ENCODE results near the gene PKD2L1.
"Not testable (repeated sequence)": the region's sequence is repeated elsewhere in the genome, so short reads cannot be mapped to it uniquely, and the experiment has no call there.

PKD2L1 gene

GRCh38 chr10:100330079-100330478, at the start of gene PKD2L1:
Gene PKD2L1 (minus strand): TSS chr10:100330228. CDS start chr10:100330103, 125 bp downstream.
- no peak for DNase-seq (ENCODE audit: low read depth in 1 of 2, low spot score in 1 of 2)

GRCh38 chr10:100377830-100378229, 47.8 kb upstream of the PKD2L1 start:
- no peak for DNase-seq (ENCODE audit: low read depth in 1 of 2, low spot score in 1 of 2)

- not testable (repeated sequence) for DNase-seq (ENCODE audit: low read depth in 1 of 2, low spot score in 1 of 2)
Observed at GRCh38 chr10:100376656-100377055, 46.6 kb upstream of the PKD2L1 start.

GRCh38 chr10:100374677-100375353, 44.8 kb upstream of the PKD2L1 start:
- not testable (repeated sequence) for DNase-seq (ENCODE audit: low read depth in 1 of 2, low spot score in 1 of 2)

DNA sequence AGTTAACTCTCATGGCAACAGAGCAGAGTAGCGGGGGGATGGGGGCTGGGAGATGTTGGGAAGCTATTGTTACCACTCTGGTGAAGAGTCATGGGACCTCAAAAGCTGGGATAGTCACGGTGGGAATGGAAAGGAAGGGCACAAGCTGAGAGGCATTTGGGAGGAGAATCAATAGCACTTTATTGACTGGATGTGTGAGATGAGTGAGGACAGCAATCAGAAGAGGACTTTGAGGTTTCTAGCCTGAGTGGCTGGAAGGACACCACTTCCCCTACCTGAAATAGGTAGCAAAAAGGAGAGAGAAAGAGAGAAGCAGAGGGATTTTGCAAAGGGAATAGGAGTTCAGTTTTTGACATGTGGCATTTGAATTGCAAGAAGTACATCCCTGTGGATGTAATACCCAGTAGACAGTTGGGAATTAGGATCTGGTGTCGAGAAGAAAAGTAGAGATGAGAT, 44.2 kb upstream of the PKD2L1 start:
- no peak for DNase-seq (ENCODE audit: low read depth in 1 of 2, low spot score in 1 of 2)

DNA sequence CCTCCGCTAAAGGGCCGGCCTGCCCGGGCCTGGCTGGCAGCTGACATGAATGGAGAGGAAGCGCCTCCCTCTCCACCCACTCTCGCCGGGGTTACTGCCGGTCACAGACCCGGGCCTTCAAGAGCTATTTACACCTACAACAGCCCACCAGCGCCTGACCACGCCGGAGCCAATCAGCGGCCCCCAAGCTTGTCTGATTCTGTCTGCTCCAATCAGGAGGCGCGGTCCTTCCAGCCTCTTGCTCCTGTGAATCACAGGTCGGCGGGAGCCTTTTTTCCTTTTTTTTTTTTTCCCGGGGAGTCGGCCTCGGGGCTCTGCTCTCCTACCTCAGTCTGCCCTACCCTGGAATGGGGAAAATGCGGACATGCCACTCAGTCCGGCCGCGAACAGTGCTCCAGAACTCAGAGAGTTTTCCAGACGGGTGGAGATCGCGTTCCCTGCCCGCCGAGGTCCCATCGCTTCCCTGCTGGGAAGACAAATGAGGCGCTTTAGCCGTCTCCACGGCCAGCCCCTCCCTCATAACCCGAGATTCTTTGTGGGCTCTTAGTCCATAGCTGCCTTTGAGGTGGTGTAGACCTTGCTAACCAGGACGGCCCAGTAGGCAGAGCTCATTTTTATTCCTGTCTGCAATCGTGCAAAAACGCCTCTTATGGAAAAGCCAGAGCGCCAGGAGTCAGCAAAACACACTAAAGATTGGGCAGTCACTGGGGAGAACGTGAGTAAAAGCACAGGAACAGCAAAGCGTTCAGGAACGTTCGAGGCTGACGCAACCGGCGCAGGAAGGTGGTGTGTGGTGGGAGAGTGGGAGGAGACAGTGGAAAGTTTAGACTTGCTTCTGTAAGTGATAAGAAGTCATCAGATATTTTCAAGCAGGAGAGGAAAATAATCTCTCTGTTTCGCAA, 43.5 kb upstream of the PKD2L1 start:
- peak; percentile 41 to 72 for DNase-seq (ENCODE audit: low read depth in 1 of 2, low spot score in 1 of 2)

- DNase-seq (ENCODE audit: low read depth in 1 of 2, low spot score in 1 of 2): no peak
Observed at GRCh38 chr10:100372415-100373297, 42.6 kb upstream of the PKD2L1 start.

DNA sequence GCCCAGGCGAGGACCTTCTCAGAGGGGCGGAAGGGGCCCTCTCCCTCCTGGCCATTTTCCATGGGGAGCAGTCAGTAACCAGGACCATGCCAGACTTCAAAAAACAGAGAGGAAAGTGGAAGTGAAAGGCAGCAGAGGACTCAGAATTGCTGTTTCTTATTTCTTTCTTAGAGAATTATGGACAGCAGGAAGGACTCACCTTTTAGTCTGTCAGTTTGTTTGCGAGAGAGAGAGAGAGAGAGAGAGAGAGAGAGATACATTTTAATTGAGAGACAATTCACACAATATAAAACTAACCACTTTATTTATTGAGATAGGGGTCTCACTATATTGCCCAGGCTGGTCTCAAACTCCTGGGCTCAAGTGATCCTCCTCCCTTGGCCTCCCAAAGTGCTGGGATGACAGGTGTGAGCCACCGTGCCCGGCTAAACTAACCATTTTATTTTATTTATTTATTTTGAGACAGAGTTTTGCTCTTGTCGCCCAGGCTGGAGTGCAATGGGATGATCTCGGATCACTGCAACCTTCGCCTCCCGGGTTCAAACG, 41.5 kb upstream of the PKD2L1 start:
- no peak for DNase-seq (ENCODE audit: low read depth in 1 of 2, low spot score in 1 of 2)

DNA sequence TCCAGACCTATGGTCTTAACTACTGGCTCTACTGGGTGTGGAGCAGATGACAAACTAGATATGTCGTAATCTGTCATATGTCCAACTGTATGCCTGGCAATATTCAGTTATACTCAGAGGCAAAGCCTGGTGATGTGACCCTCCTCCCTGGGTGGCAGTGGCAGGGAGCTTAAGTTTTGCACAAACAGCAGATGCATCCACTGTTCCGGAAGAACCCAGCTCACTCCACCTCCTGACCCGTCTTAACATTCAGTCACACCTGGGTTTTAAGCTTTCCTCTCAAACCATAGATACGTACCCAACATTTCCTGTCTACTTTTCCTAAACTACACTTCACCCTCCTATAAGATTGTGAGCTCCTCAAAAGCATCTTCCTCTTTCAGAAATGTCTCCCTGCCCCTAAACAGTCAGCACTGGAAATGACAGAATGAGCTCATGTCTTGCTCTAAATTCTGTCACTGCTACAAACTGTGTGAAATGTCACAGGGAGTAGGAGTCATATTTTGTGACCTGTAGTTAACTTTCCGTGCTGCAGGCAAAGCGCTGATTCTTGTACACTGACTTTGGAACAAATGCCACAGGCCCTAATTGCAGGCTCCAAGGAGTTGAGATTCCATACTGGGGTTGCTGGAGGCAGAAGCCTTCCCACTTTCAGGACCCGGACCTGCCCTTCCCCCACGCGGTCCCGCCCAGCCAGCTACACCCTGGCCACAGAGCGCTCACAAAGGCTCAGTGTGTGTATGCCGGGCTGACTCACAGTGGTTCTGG, 40.9 kb upstream of the PKD2L1 start:
- peak in 1 of 2 donors; percentile 25 for DNase-seq (ENCODE audit: low read depth in 1 of 2, low spot score in 1 of 2)

DNA sequence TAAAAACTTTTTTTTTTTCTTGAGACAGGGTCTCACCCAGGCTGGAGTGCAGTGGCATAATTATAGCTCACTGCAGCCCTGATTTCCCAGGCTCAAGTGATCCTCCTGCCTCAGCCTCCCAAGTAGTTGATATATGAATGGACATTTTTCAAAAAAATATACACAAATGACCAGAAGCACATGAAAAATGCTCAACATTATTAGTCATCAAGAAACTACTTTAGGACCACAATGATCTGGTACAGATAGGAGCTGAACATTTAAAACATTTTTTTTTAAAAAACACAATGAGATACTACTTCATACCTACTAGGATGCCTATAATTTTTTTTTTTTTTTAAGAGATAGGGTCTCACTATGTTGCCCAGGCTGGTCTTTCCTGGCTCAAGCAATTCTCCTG, 38.7 kb upstream of the PKD2L1 start:
- DNase-seq (ENCODE audit: low read depth in 1 of 2, low spot score in 1 of 2): no peak

DNA sequence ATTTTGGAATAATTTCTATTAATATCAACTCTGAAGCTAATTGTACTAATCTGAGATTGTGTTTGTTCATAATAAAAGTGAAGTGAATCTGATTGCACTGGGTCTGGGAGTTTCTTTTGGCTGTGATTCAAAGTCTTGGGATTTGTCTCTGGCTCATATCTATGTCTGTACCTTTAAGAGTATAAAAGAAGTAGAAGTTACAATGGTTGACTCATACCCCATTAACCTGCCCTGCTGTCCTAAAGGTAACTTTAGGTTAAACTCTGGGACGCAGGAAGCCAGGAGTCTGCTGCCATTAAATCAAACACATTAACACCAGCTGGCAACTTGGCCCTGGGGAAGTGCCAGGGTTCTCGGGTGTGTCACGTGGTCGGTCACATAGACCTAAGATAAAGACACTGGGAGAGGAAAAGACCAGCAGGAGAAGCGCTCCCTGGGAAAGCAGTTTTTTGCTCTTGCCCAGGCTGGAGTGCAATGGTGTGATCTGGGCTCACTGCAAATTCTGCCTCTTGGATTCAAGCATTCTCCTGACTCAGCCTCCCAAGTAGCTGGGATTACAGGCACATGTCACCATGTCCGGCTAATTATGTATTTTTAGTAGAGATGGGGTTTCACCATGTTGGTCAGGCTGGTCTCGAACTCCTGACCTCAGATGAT, 34.8 kb upstream of the PKD2L1 start:
- DNase-seq (ENCODE audit: low read depth in 1 of 2, low spot score in 1 of 2): no peak

DNA sequence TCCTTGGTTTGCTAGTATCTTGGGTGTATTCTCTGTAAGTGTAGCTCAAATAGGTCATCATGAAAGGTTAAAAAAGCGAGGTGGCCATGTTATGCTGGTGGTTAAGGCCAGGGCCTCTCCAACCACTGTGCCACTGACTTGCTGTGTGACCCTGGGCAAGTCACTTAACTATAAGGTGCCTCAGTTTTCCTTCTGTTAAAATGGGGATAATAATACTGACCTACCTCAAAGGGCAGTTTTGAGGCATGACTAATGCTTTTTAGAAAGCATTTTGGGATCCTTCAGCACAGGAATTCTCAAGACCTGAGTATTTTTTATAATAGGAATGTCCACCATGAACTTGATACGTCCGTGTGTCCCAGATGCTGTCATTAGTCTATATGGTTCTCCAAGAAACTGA, 34.1 kb upstream of the PKD2L1 start:
- no peak for DNase-seq (ENCODE audit: low read depth in 1 of 2, low spot score in 1 of 2)

GRCh38 chr10:100362570-100363496, 32.8 kb upstream of the PKD2L1 start:
- no peak for DNase-seq (ENCODE audit: low read depth in 1 of 2, low spot score in 1 of 2)

DNA sequence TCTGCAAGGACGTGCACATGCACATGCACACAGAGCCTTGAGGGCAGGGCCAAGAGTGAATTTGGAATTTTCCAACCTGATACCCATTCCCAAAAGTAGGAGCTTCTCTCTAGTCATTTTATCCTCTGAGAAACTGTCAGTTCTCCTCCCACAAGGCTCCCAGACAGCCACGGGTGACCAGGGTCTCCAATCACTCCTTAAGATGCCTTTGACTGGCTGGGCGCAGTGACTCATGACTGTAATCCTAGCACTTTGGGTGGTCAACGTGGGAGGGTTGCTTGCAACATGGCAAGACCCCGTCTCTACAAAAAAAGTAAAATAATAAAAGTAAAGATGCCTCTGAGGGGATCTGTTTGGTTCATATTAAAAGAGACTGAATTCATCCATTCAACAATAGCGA, 30.2 kb upstream of the PKD2L1 start:
- no peak for DNase-seq (ENCODE audit: low read depth in 1 of 2, low spot score in 1 of 2)

GRCh38 chr10:100359529-100360150, 29.6 kb upstream of the PKD2L1 start:
- no peak for DNase-seq (ENCODE audit: low read depth in 1 of 2, low spot score in 1 of 2)

DNA sequence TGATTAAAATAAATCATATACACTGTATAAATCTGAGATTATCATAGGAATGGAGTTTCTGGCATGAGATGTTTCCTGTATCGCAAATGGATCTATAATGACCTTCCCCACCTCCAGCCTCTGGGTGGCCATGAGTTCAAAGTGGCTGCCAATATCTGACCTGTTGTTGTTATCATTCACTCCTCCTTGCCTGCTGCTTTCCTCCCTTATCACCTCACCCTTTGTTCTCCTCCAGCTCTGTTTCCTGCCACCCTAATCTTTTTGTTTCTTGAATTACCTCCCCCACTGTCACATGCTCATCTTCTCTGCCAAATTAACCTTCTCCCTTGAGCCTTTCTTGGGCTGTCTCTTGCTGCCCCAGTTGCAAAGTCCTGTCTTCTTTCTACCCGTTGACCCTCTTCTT, 29.0 kb upstream of the PKD2L1 start:
- DNase-seq (ENCODE audit: low read depth in 1 of 2, low spot score in 1 of 2): no peak

- DNase-seq (ENCODE audit: low read depth in 1 of 2, low spot score in 1 of 2): no peak
Observed at GRCh38 chr10:100357059-100357858, 27.2 kb upstream of the PKD2L1 start.
